ENCODE measurements around the gene PLCD1. TPM values are rescaled to one million over a fixed set of nuclear protein-coding genes. Genes with fewer than 3 reads are reported as not detected.
"Not testable (repeated sequence)": the region's sequence is repeated elsewhere in the genome, so short reads cannot be mapped to it uniquely, and the experiment has no call there.

PLCD1 gene
- total RNA-seq, 1 donor from 2014 or later: 23.6 TPM

DNA sequence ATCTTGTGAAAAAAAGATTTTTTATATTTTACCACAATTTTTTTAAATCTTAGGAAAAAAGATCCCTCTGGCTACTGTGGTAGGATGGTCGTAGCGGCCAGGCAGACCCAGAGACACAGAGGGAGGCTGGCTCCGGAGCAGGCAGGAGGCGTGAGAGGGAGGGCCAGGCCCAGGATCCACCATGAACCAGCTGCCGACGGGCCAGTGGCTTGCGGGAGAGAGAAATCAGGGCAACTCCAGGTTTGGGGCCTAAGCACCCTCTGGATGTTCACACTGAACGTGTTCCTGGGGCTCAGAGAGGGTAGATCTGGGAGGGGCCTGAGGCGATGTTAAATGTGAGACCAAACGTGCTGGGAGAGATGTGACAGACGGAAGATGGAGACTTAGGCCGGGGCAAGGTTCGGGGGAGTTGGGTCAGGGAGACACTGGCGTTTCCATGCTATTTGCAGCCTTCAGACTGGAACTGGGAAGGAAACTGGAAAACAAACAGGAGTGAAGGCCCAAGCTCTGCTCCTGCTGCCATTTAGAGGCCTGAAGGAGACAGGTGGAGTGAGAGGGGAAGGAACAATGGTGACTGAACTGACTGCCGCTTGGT is 40.4 kb downstream of the PLCD1 start:
- no peak overlapping the region for H3K27ac Mint-ChIP-seq (ENCODE audit: unreplicated experiment)
- H3K36me3 Mint-ChIP-seq (ENCODE audit: low read depth): peaks cover 1% of the 10 kb centered on the region

DNA sequence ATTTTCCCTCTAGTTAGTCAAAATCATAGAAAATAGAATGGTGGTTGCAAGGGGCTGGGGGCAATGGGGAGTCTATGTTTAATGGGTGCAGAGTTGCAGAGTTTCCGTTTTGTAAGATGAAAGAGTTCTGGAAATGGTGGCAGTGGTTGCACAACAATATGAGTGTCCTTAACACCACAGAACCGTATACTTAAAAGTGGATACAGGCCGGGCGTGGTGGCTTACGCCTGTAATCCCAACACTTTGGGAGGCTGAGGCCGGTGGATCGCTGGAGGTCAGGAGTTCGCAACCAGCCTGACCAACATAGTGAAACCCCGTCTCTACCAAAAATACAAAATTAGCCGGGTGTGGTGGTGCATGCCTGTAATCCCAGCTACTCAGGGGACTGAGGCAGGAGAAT is 41.1 kb downstream of the PLCD1 start:
- H3K27ac Mint-ChIP-seq (ENCODE audit: unreplicated experiment); H3K36me3 Mint-ChIP-seq (ENCODE audit: low read depth); H3K4me3 Mint-ChIP-seq (ENCODE audit: unreplicated experiment); H3K27me3 Mint-ChIP-seq (ENCODE audit: low read depth); H3K9me3 Mint-ChIP-seq (ENCODE audit: low read depth); DNase-seq (ENCODE audit: low spot score); H3K4me1 Mint-ChIP-seq (ENCODE audit: low read depth): not testable (repeated sequence)

More for the DNA sequence above, 40.4 kb downstream of the PLCD1 start:
- H3K4me3 Mint-ChIP-seq (ENCODE audit: unreplicated experiment): no peak overlapping the region
- TF ChIP-seq, protein P1, sequence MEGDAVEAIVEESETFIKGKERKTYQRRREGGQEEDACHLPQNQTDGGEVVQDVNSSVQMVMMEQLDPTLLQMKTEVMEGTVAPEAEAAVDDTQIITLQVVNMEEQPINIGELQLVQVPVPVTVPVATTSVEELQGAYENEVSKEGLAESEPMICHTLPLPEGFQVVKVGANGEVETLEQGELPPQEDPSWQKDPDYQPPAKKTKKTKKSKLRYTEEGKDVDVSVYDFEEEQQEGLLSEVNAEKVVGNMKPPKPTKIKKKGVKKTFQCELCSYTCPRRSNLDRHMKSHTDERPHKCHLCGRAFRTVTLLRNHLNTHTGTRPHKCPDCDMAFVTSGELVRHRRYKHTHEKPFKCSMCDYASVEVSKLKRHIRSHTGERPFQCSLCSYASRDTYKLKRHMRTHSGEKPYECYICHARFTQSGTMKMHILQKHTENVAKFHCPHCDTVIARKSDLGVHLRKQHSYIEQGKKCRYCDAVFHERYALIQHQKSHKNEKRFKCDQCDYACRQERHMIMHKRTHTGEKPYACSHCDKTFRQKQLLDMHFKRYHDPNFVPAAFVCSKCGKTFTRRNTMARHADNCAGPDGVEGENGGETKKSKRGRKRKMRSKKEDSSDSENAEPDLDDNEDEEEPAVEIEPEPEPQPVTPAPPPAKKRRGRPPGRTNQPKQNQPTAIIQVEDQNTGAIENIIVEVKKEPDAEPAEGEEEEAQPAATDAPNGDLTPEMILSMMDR (IDR thresholded peaks at IDR 0.05): no peak
- no peaks in the 10 kb centered on the region for H3K27me3 Mint-ChIP-seq (ENCODE audit: low read depth)
- peaks cover 2% of the 10 kb centered on the region for H3K4me1 Mint-ChIP-seq (ENCODE audit: low read depth)
- DNase-seq (ENCODE audit: low spot score): no peak
- no peaks in the 10 kb centered on the region for H3K9me3 Mint-ChIP-seq (ENCODE audit: low read depth)

DNA sequence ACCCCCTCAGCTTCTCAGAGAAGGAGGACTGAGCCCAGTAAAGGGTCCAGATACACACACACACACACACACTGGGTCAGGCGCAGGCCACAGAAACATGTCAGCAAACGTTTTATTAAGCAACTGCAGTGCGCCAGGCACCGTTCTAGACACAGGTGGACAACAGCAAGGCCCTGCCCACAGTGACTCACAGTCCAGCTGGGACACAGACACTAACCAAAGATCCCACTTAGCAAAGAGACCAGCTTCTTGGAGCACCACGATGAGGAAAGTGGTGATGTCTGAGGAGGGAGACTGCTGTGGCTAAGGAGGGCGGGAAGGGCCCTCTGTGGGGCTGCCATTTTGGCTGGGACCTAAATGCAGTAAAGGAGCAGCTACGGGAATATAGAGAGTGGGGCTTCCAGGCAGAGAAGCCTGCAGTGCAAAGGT is 41.7 kb downstream of the PLCD1 start:
- Mint-ChIP-seq H3K27me3 (ENCODE audit: low read depth) (no peaks in the 10 kb centered on the region), H3K9me3 (ENCODE audit: low read depth) (no peaks in the 10 kb centered on the region), H3K27ac (ENCODE audit: unreplicated experiment) (no peak overlapping the region), H3K36me3 (ENCODE audit: low read depth) (peaks cover 1% of the 10 kb centered on the region), H3K4me1 (ENCODE audit: low read depth) (no peaks in the 10 kb centered on the region), H3K4me3 (ENCODE audit: unreplicated experiment) (no peak overlapping the region)
- TF ChIP-seq, protein P1 (IDR thresholded peaks at IDR 0.05): no peak
- DNase-seq (ENCODE audit: low spot score): no peak

DNA sequence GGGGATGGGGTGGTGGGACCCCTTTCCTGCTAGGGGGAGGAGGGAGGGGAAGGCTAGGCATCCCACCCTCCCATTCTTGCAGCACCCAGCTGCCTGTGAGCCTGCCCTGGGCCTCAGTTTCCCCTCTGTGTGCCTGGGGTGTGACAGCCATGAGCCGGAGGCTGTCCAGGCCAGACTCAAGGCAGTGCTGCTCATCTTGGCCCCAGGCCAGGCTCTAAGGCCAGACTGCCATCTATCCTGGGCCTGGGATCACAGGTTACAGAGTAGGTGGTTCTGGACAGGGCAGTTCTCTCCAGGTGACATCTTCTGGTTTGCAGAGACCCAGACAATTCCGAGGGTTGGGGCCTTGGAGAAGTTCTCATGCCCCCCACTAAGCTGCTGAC is 42.1 kb downstream of the PLCD1 start:
- H3K27ac Mint-ChIP-seq (ENCODE audit: unreplicated experiment): no peak overlapping the region
- TF ChIP-seq, protein P1 (IDR thresholded peaks at IDR 0.05): no peak
- H3K4me1 Mint-ChIP-seq (ENCODE audit: low read depth): no peaks in the 10 kb centered on the region
- DNase-seq (ENCODE audit: low spot score): no peak
- H3K4me3 Mint-ChIP-seq (ENCODE audit: unreplicated experiment): no peak overlapping the region
- no peaks in the 10 kb centered on the region for H3K9me3 Mint-ChIP-seq (ENCODE audit: low read depth)
- peaks cover 3% of the 10 kb centered on the region for H3K36me3 Mint-ChIP-seq (ENCODE audit: low read depth)
- H3K27me3 Mint-ChIP-seq (ENCODE audit: low read depth): no peaks in the 10 kb centered on the region

DNA sequence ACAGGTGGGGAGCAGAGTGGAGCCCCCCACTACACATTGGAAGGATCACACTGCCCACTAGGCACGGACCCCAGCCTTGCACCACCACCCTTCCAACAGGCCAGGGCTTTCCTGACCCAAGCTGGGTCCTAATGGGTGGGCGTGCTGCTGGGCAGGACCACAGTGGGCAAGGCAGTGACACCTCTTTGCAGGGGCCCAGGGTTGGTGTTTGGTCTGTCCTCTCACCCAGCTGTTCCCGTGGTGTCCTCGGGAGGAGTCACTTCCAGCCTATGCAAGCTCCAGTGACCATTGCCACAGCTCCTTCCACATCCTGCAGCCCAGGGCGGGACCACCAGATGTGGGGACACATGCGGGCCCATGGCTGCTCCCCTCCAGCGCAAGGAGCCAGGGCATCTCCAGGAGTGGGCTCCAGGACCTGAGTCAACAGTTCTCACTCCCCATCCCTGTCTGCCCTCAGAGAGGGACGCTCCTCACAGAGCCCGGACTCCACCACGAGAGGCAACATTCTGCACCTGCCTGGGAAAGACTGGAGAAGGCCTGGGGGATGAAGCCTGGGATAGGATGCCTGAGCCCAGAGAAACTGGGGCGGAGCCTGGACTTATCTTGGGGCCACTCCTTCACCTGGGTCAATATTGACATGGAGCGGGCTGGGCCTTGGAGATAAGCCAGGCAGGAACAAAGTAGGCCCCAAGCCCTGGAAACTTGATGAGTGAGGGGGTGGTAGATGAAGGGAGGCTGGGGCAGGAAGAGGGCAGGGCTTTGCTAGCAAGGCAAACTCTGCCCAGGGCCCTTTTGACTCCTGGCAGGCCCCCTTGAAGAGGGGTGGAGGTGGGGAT is 42.7 kb downstream of the PLCD1 start:
- no peaks in the 10 kb centered on the region for H3K27me3 Mint-ChIP-seq (ENCODE audit: low read depth)
- H3K27ac Mint-ChIP-seq (ENCODE audit: unreplicated experiment): no peak overlapping the region

More for the DNA sequence above, 42.7 kb downstream of the PLCD1 start:
- H3K9me3 Mint-ChIP-seq (ENCODE audit: low read depth): no peaks in the 10 kb centered on the region
- TF ChIP-seq, protein P1 (IDR thresholded peaks at IDR 0.05): no peak
- peak; percentile 58 for DNase-seq (ENCODE audit: low spot score)
- no peak overlapping the region for H3K4me3 Mint-ChIP-seq (ENCODE audit: unreplicated experiment)
- peaks cover 6% of the 10 kb centered on the region for H3K36me3 Mint-ChIP-seq (ENCODE audit: low read depth)
- H3K4me1 Mint-ChIP-seq (ENCODE audit: low read depth): no peaks in the 10 kb centered on the region
